HG02840 (cell line): Measurements from ENCODE around the gene ZNF488.

Source experiments
- ATAC-seq: cut with Tn5 transposase; IDR thresholded peaks from one replicate; pipeline ENCODE4 v1.9.1; 2021; ENCODE audit warnings: mild to moderate bottlenecking, moderate library complexity, moderate number of reproducible peaks; ENCODE audit not compliant: unreplicated experiment, low FRiP score

ZNF488 gene

DNA sequence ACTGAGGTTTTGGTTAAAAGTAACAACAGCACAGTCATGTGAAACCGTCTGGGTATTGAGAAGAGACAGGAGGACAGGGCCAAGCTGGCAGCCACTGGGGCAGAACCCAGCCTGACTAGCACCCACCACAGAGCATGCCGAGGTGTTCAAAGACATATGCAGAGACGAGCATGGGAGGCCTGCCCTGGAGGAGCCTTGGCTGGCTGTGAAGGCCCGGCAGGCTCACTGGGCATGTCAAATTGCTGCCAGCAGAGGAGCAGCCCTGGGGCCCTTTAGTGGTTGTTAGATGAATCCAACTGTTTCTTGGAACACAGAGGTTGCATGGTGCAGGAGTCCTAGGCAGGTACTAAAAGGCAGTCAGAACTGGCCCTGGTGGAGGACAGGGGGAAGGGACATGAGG lies 66.8 kb downstream of the ZNF488 start:
- ATAC-seq: no peak

DNA sequence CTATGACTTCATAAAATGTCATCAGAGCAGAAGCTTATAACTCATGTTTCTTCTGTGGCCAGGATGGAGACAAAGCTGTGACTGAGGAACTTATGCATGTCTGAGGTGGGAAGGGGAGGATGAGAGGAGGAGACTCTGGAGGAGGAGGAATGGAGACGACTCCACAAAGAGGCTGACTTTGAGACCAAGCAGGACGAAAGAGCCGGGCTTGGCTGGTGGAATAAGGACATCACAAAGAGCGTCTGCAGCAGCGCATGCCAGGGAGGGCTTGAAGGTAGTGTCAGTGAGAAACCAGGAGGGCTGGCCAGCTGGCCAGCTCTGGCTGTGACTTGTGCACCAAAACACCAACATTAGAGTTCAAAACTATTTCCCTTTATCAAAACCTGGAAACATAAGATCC lies 68.0 kb downstream of the ZNF488 start:
- ATAC-seq: no peak
